Posterior cingulate gyrus (tissue), 11 donors: ENCODE data around the gene HBE1.
"Not testable (repeated sequence)": the region's sequence is repeated elsewhere in the genome, so short reads cannot be mapped to it uniquely, and the experiment has no call there.

Experiments
- DNase-seq, 10 donors: peaks; one replicate each; pipeline versions ENCODE4 v3.0.0 to v3.0.0-alpha.2; 2020 to 2021; ENCODE audit warnings: mixed read lengths in 3 of 10
- intact Hi-C: fragments of 100-400 bp; cut with DNase I; formaldehyde crosslinking; loops from one replicate; pipeline ENCODE4 v1.15.1; 2023

The HBE1 gene

GRCh38 chr11:5254646-5255413 is 14.9 kb downstream of the HBE1 start, which contains the start of gene HBG2:
TSS of gene HBG2 (minus strand) at chr11:5254781. CDS start at chr11:5254728, 53 bp downstream.
- intact Hi-C loops, DNase-seq: not testable (repeated sequence)

DNA sequence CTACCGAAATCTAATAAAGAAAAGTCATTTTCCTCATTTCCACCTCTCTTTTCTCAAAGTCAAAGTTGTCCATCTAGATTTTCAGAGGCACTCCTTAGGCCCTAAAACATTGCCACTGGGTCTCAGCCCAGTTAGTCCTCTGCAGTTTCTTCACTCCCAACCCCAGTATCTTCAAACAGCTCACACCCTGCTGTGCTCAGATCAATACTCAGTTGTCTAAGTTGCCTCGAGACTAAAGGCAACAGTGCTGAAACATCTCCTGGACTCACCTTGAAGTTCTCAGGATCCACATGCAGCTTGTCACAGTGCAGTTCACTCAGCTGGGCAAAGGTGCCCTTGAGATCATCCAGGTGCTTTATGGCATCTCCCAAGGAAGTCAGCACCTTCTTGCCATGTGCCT is 15.7 kb downstream of the HBE1 start:
- intact Hi-C loops = not testable (repeated sequence)

DNA sequence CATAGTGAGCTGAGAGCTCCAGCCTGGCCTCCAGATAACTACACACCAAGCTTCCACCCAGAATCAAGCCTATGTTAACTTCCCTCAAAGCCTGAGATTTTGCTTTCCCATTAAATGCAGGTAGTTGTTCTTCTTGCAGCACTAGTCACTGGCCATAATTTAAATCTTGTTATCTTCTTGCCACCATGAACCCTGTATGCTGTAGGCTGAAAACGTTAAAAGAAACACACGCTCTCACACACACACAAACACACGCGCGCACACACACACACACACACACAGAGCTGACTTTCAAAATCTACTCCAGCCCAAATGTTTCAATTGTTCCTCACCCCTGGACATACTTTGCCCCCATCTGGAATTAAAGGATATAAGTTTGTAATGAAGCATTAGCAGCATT is 16.3 kb downstream of the HBE1 start:
- DNase-seq, intact Hi-C loops: not testable (repeated sequence)

More for the DNA sequence above, 15.7 kb downstream of the HBE1 start:
- DNase-seq = not testable (repeated sequence)

- DNase-seq = no peak
- intact Hi-C loops = no loop called here
These were observed 16.9 kb downstream of the HBE1 start for GRCh38 chr11:5252919-5253265.

- DNase-seq = no peak
These were observed 17.4 kb downstream of the HBE1 start for GRCh38 chr11:5252192-5252918.

GRCh38 chr11:5251746-5252145 is 18.0 kb downstream of the HBE1 start:
- DNase-seq = no peak
- intact Hi-C loops = no loop called here

More at GRCh38 chr11:5252192-5252918, 17.4 kb downstream of the HBE1 start:
- intact Hi-C loops = no loop called here

DNA sequence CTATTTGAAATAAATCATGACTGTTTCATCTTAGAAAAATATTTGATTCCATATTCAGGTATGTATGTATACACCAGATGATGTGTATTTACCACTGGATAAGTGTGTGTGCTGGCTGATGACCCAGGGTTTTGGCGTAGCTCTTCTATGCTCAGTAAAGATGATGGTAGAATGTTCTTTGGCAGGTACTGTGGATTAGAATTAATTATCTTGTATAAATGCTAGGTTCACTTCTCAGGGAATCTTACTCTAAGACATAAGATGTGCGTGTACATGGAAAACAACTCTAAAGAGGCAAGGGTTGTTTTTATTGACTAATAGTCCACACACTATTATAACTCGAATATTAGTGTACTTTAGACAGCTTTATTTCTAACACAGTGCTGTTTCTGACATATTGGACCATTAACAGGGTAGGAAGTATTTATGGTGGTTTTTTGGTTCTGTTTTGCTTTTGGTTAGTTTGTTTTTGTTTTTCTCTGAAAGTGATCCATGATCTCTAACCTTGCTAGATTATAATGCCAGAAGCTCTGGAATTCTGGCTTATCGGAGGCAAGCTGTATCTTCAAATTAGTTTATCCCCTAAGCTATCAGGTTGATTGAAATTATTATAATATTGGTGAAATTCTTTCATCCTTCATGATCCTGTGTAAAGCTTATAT is 19.1 kb downstream of the HBE1 start:
- intact Hi-C loops = no loop called here
- DNase-seq = no peak

GRCh38 chr11:5249807-5250396 is 19.8 kb downstream of the HBE1 start, which contains the start of gene HBG1:
TSS of gene HBG1 (minus strand) at chr11:5249857. CDS start at chr11:5249804, 53 bp downstream.
- not testable (repeated sequence) for DNase-seq

DNA sequence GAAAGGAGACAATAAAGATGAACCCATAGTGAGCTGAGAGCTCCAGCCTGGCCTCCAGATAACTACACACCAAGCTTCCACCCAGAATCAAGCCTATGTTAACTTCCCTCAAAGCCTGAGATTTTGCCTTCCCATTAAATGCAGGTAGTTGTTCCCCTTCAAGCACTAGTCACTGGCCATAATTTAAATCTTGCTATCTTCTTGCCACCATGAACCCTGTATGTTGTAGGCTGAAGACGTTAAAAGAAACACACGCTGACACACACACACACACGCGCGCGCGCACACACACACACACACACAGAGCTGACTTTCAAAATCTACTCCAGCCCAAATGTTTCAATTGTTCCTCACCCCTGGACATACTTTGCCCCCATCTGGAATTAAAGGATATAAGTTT is 21.2 kb downstream of the HBE1 start:
- intact Hi-C loops, DNase-seq: not testable (repeated sequence)

More at GRCh38 chr11:5249807-5250396, 19.8 kb downstream of the HBE1 start, which contains the start of gene HBG1:
- intact Hi-C loops = not testable (repeated sequence)

GRCh38 chr11:5247472-5248192 is 22.1 kb downstream of the HBE1 start:
- intact Hi-C loops = no loop called here
- no peak for DNase-seq

DNA sequence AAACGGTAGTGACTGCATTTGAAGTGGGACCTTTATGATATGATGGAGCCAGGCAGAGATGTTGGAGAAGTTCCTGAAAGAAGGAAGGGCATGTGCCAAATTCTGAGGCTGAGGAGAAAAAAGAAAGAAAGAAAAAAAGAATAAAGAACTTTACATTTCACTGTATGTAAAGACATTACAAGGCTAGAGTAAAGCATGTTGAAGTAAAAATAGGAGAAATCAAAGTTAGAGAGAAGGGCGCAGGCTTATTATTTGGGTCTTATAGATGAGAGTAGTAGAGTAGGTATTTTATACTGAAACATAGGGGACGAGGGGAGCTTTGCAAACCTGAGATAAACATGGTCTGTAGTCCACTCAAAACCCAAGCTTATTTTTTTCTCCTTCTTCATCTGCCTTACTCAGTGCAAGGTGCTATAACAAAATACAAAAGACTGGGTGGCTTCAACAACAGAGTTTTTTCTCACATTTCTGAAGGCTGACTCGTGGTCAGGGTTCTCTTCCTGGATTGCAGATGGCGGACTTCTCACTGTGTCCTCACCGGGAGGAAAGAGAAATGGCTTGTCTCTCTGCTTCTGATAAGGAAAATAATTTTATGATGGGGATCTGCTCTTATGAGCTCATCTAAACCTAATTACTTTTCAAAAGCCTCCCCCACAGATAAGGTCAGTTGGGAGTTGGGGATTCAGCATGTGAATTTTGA is 22.8 kb downstream of the HBE1 start:
- DNase-seq = no peak
- intact Hi-C loops = no loop called here

GRCh38 chr11:5245155-5245554 is 24.6 kb downstream of the HBE1 start:
- DNase-seq = no peak
- intact Hi-C loops = no loop called here

DNA sequence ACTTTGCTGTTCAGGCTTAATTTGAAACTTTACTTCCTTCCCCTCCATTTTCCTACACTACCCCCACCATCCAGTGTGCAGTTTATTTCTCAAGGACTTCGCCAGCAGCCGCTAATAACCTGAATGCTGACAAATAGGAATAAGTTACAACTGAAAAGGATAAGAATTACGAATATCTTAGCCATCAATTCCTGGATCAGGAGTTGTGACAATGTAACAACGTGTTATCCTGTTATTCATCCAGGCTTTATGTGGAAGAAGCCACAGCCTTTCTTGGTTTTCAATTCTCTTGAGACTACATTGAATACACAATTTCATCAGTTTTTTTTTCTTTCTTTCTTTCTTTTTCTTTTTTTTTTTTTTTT is 25.9 kb downstream of the HBE1 start:
- no peak for DNase-seq
- intact Hi-C loops = no loop called here

DNA sequence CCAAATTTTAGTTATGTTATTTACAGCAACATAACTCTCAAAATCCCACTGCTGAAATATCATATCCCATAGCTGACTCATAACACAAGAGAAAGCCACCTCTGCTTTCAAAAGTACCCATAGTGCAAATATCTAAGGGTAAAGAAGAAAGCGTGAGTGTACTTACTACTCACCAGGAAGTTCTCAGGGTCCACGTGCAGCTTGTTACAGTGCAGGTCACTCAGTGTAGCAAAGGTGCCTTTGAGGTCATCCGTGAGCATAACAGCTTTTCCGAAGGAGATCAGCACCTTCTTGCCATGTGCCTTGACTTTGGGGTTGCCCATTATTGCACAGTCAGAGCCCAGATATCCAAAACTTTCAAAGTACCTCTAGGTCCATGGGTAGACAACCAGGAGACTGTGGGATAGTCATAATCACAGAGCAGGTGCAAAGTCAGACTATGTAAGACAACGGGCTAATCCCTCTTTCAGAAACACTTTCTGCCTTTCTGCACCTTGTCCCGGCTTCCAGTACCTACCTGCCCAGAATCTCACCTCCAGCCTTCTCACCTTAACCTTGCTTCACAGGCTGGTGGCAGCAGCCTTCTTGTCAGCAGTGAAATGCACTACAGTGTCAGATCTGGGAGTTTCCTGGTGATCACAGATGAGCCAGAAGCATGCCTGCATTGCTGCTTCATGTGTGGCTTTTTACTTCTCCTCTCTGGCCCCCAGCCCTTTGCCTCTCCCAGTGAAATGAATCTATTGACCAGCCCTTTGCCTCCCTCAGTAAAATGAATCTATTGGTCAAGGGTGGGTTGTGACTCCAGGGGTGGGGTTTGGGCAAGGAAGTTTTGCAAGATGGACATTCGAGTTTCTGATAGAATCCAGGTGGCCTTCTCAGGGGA is 26.6 kb downstream of the HBE1 start:
- intact Hi-C loops = no loop called here
- no peak for DNase-seq

DNA sequence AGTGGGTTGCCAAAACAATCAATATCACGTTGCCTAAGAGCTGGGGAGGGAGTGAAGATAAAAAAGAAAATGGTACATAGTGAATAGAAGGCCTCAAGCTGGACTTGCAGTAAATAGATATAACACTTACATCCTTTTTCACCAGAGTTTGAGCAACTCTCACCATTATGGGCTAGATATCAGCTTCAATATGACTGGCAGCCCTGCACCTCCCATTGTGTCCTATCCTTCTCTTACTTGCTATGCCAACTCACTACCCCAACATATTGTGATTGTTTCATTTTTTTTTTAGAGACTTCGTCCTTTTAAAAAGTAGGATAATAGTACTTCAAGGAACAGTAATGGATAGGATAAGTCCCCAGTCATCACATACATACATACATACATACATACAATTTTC is 27.5 kb downstream of the HBE1 start:
- intact Hi-C loops = no loop called here
- DNase-seq = no peak

DNA sequence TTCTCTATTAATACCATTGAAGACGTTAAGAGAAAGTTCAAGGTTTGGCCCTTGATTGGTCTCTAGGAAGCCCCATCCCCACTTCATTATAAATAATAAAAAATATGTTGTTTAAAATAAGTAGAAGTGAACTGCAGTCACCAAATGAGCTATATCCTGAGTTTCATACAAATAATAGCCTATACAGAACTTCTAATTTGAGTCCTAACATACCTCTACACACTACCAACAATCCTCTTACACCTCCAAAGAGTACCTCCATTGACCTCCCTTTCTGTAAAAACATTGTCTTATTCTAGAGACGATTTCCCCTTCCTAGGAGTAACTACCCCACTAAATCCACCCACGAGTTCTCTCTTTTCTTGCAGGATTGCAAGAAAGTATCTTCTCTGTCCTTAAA is 28.3 kb downstream of the HBE1 start:
- DNase-seq = no peak
- intact Hi-C loops = no loop called here

DNA sequence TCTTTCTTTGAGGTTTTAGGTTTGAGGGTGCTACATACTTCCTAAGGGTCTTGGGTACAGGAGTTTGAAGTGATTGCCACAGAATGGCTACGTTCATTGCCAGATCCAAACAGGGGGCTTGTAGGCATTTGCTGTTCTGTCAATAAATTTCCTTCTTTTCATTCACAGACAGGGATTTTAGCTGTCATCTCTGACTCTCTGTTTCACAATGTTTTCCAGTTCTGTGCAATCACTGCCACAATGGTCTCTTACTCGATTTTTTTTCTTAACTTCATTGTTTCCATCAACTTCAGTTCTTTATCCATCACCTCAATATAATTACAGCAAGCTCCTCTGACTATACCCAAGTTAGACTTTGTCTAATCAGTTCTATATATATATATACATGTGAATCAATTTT is 29.3 kb downstream of the HBE1 start:
- intact Hi-C loops = no loop called here
- no peak for DNase-seq

DNA sequence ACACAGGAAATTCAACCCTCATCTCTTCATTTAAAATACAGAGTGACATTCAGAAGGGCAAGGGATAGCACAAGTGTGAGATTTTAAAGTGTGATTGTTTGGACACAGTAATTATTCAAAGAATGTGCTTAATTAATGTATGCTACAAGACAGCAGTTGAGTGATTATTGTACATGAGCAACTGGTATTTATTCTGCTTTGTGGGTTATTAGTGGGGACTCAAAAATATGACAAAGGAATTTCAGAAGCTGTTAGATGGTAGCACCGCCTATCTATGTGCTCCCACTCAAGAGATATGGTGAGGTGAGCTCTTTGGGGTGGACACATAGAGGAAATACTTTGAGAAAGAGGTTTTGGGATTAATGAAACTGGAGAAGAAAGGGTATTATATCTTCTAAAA is 29.7 kb downstream of the HBE1 start:
- DNase-seq = no peak
- intact Hi-C loops = no loop called here

DNA sequence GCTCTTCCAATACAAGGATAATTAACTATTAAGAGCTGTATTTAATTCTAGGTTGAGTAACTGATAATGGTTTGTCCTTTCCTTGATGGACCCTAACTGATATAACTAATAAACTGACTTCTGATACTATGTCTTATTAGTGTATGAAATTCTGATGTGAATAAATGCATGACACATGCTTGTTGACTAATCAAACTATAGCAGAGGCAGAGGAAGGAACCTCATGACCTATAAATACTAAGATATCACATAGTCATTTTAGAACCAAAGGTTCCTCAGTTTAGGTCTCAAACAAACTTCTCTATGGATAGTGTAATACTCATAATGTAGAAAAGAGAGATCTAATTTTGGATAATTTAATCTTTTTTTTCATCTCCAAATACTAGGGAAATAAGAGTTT is 30.7 kb downstream of the HBE1 start:
- no peak for DNase-seq

More for the DNA sequence above, 30.7 kb downstream of the HBE1 start:
- intact Hi-C loops = no loop called here
